Trophoblast cell (in vitro differentiated cells and primary cell): ENCODE data around the gene PRKAR1B.

Source experiments
- DNase-seq, 2 donors: peaks; one replicate each; pipeline ENCODE4 v3.0.0-alpha.2; 2016
- H2AFZ ChIP-seq: 2 replicates; pipeline ENCODE4 v1.6.1; 2013; ENCODE audit warnings: low read length, moderate library complexity, mild to moderate bottlenecking; ENCODE audit not compliant: insufficient read depth, poor library complexity
- H2AK5ac ChIP-seq: 2 replicates; pipeline ENCODE4 v1.6.1; 2013; ENCODE audit warnings: mild to moderate bottlenecking, low read length
- H2BK120ac ChIP-seq: 2 replicates; pipeline ENCODE4 v1.6.1; 2013; ENCODE audit warnings: low read length, mild to moderate bottlenecking, moderate library complexity; ENCODE audit not compliant: insufficient read depth, poor library complexity
- H2BK12ac ChIP-seq: 2 replicates; pipeline ENCODE4 v1.6.1; 2013; ENCODE audit warnings: mild to moderate bottlenecking, low read length, moderate library complexity
- H2BK5ac ChIP-seq: 2 replicates; pipeline ENCODE4 v1.6.1; 2013; ENCODE audit warnings: low read length, low read depth, moderate library complexity, mild to moderate bottlenecking; ENCODE audit not compliant: poor library complexity
- H3K14ac ChIP-seq: 2 replicates; pipeline ENCODE4 v1.6.1; 2013; ENCODE audit warnings: mild to moderate bottlenecking, low read length
- H3K18ac ChIP-seq: 2 replicates; pipeline ENCODE4 v1.6.1; 2013; ENCODE audit warnings: mild to moderate bottlenecking, low read length
- H3K23ac ChIP-seq: 2 replicates; pipeline ENCODE4 v1.6.1; 2013; ENCODE audit warnings: low read length
- H3K27ac ChIP-seq: 2 replicates; pipeline ENCODE4 v1.5.1; 2013; ENCODE audit warnings: low read depth, mild to moderate bottlenecking, inconsistent platforms, low read length, moderate library complexity
- H3K27me3 ChIP-seq: 2 replicates; pipeline ENCODE4 v1.6.1; 2013; ENCODE audit warnings: inconsistent platforms, mild to moderate bottlenecking, low read length, moderate library complexity; ENCODE audit not compliant: insufficient read depth
- H3K36me3 ChIP-seq, 2 experiments: 1 replicate in 1 of 2; 2 replicates in 1 of 2; pipeline ENCODE4 v1.6.1; 2013; ENCODE audit warnings: low read length in 2 of 2, mild to moderate bottlenecking in 2 of 2, moderate library complexity in 1 of 2; ENCODE audit not compliant: insufficient read depth in 2 of 2, control insufficient read depth in 1 of 2
- H3K4ac ChIP-seq: 2 replicates; pipeline ENCODE4 v1.6.1; 2013; ENCODE audit warnings: low read depth, mild to moderate bottlenecking, low read length, moderate library complexity
- H3K4me1 ChIP-seq, 2 experiments: 1 replicate in 1 of 2; 2 replicates in 1 of 2; pipeline ENCODE4 v1.6.1; 2013; ENCODE audit warnings: low read length in 2 of 2, mild to moderate bottlenecking in 2 of 2, moderate library complexity in 1 of 2; ENCODE audit not compliant: insufficient read depth in 2 of 2, control insufficient read depth in 1 of 2
- H3K4me2 ChIP-seq: 2 replicates; pipeline ENCODE4 v1.6.1; 2013; ENCODE audit warnings: inconsistent platforms, mild to moderate bottlenecking, low read length, moderate library complexity
- H3K4me3 ChIP-seq: 2 replicates; pipeline ENCODE4 v1.5.1; 2013; ENCODE audit warnings: mild to moderate bottlenecking, low read depth, low read length, inconsistent platforms
- H3K79me1 ChIP-seq: one replicate; pipeline ENCODE4 v1.6.1; 2013; ENCODE audit warnings: low read length
- H3K79me2 ChIP-seq: 2 replicates; pipeline ENCODE4 v1.6.1; 2013; ENCODE audit warnings: low read length, mild to moderate bottlenecking; ENCODE audit not compliant: control insufficient read depth, insufficient read depth, poor library complexity
- H3K9ac ChIP-seq: 2 replicates; pipeline ENCODE4 v1.6.1; 2013; ENCODE audit warnings: mild to moderate bottlenecking, low read length
- H3K9me3 ChIP-seq: 2 replicates; pipeline ENCODE4 v1.6.1; 2013; ENCODE audit warnings: low read depth, mild to moderate bottlenecking, control low read depth, inconsistent platforms, low read length; ENCODE audit not compliant: insufficient read depth
- H4K12ac ChIP-seq: 2 replicates; pipeline ENCODE4 v1.6.1; 2013; ENCODE audit warnings: low read depth, mild to moderate bottlenecking, low read length, moderate library complexity
- H4K8ac ChIP-seq: 2 replicates; pipeline ENCODE4 v1.6.1; 2013; ENCODE audit warnings: low read depth, mild to moderate bottlenecking, low read length, moderate library complexity
- H4K91ac ChIP-seq: one replicate; pipeline ENCODE4 v1.6.1; 2013; ENCODE audit warnings: low read depth, mild to moderate bottlenecking, low read length, moderate library complexity
- WGBS: extraction: QIAGEN DNeasy Blood & Tissue Kit; methylation state at CpG from one replicate; pipeline ENCODE4 v1.1.7; 2013; ENCODE audit warnings: missing lambda C conversion rate; ENCODE audit not compliant: insufficient read length, insufficient coverage; ENCODE audit errors: extremely low coverage; 5-methylcytosine and 5-hydroxymethylcytosine counted together

The PRKAR1B gene

GRCh38 chr7:608361-608760, 118.7 kb downstream of the PRKAR1B start:
- Histone ChIP-seq H3K79me1 (no peaks in the 10 kb centered on the region), H3K27me3 (no peaks in the 10 kb centered on the region), H3K4ac (no peak overlapping the region), H2BK120ac (no peak overlapping the region), H3K9ac (no peak overlapping the region), H2AK5ac (no peak overlapping the region), H3K4me2 (no peak overlapping the region), H3K9me3 (no peaks in the 10 kb centered on the region), H2BK5ac (no peak overlapping the region), H4K8ac (no peak overlapping the region), H2BK12ac (no peak overlapping the region), H3K23ac (no peak overlapping the region), H3K18ac (no peak overlapping the region), H3K27ac (no peak overlapping the region), H3K36me3 (no peaks in the 10 kb centered on the region), H2AFZ (no peak overlapping the region), H4K91ac (no peak overlapping the region), H3K4me3 (no peak overlapping the region), H3K14ac (no peak overlapping the region), H3K4me1 (peaks cover 10 to 13% of the 10 kb centered on the region in 2 experiments), H3K79me2 (no peaks in the 10 kb centered on the region), H4K12ac (no peak overlapping the region)
- DNase-seq = no peak
- WGBS = no CpG with 5 or more reads among the region's 2 CpGs

- Histone ChIP-seq H3K27me3 (no peaks in the 10 kb centered on the region), H3K9ac (no peak overlapping the region), H3K4ac (no peak overlapping the region), H4K12ac (no peak overlapping the region), H3K4me1 (peaks cover 10 to 13% of the 10 kb centered on the region in 2 experiments), H3K79me2 (no peaks in the 10 kb centered on the region), H2AFZ (no peak overlapping the region), H4K91ac (no peak overlapping the region), H3K14ac (no peak overlapping the region), H2AK5ac (no peak overlapping the region), H2BK120ac (no peak overlapping the region), H3K18ac (no peak overlapping the region), H3K4me2 (no peak overlapping the region), H3K27ac (no peak overlapping the region), H3K23ac (no peak overlapping the region), H2BK12ac (no peak overlapping the region), H3K9me3 (no peaks in the 10 kb centered on the region), H2BK5ac (no peak overlapping the region), H3K4me3 (no peak overlapping the region), H3K79me1 (no peaks in the 10 kb centered on the region), H3K36me3 (no peaks in the 10 kb centered on the region), H4K8ac (no peak overlapping the region)
- no CpG with 5 or more reads among the region's 13 CpGs for WGBS
- DNase-seq = no peak
Observed at GRCh38 chr7:607938-608337, 119.1 kb downstream of the PRKAR1B start.

GRCh38 chr7:605661-606450, 121.2 kb downstream of the PRKAR1B start:
- no peaks in the 10 kb centered on the region for H3K9me3 ChIP-seq

GRCh38 chr7:604884-605531, 122.1 kb downstream of the PRKAR1B start:
- no peak overlapping the region for H3K4me3 ChIP-seq
- no peak overlapping the region for H2BK5ac ChIP-seq
- no peaks in the 10 kb centered on the region for H3K9me3 ChIP-seq
- peak in 1 of 2 donors; percentile 19 for DNase-seq
- no peak overlapping the region for H3K18ac ChIP-seq
- H3K79me2 ChIP-seq = no peaks in the 10 kb centered on the region
- H3K79me1 ChIP-seq = no peaks in the 10 kb centered on the region
- no peak overlapping the region for H3K27ac ChIP-seq
- no peaks in the 10 kb centered on the region for H3K36me3 ChIP-seq
- H3K4me2 ChIP-seq = no peak overlapping the region
- no peak overlapping the region for H4K12ac ChIP-seq
- WGBS = no CpG with 5 or more reads among the region's 28 CpGs
- no peak overlapping the region for H2AK5ac ChIP-seq
- no peak overlapping the region for H3K23ac ChIP-seq
- no peak overlapping the region for H3K14ac ChIP-seq
- no peaks in the 10 kb centered on the region for H3K27me3 ChIP-seq
- H2AFZ ChIP-seq = no peak overlapping the region
- H3K4ac ChIP-seq = no peak overlapping the region
- no peak overlapping the region for H2BK120ac ChIP-seq
- H4K8ac ChIP-seq = no peak overlapping the region
- H2BK12ac ChIP-seq = no peak overlapping the region
- H3K9ac ChIP-seq = no peak overlapping the region
- no peak overlapping the region for H4K91ac ChIP-seq
- H3K4me1 ChIP-seq = peaks cover 4 to 5% of the 10 kb centered on the region in 2 experiments

More at GRCh38 chr7:605661-606450, 121.2 kb downstream of the PRKAR1B start:
- Histone ChIP-seq H3K36me3 (no peaks in the 10 kb centered on the region), H3K18ac (no peak overlapping the region), H3K27ac (no peak overlapping the region), H3K9ac (no peak overlapping the region), H3K79me1 (no peaks in the 10 kb centered on the region), H4K12ac (no peak overlapping the region), H3K27me3 (no peaks in the 10 kb centered on the region), H3K14ac (no peak overlapping the region), H2AFZ (no peak overlapping the region), H3K4me3 (no peak overlapping the region), H3K4me2 (no peak overlapping the region), H3K79me2 (no peaks in the 10 kb centered on the region), H2BK12ac (no peak overlapping the region), H2BK120ac (no peak overlapping the region), H3K4me1 (peaks cover 9 to 10% of the 10 kb centered on the region in 2 experiments), H2AK5ac (no peak overlapping the region), H3K23ac (no peak overlapping the region), H4K8ac (no peak overlapping the region), H2BK5ac (no peak overlapping the region), H3K4ac (no peak overlapping the region), H4K91ac (no peak overlapping the region)
- no peak for DNase-seq
- WGBS = no CpG with 5 or more reads among the region's 33 CpGs
